Measurements from ENCODE around the gene CACNA1C. TPM values are rescaled to one million over a fixed set of nuclear protein-coding genes. Genes with fewer than 3 reads are reported as not detected.

CACNA1C gene
- total RNA-seq, 1 experiment from 2014 or later = 1.1 TPM

- Histone ChIP-seq H4K91ac (ENCODE audit: insufficient read length, low read depth, low read length) (no peak overlapping the region), H3K79me1 (ENCODE audit: insufficient read depth, low read depth, low read length, poor library complexity, severe bottlenecking) (no peaks in the 10 kb centered on the region), H3T11ph (ENCODE audit: low read length) (no peak overlapping the region), H2BK12ac (ENCODE audit: insufficient read length, low read depth, low read length) (no peak overlapping the region), H2BK120ac (ENCODE audit: low read depth, low read length, poor library complexity, severe bottlenecking) (no peak overlapping the region), H3K4me2 (ENCODE audit: insufficient read depth, insufficient read length, low read length) (no peak overlapping the region), H3K4ac (ENCODE audit: low read depth, low read length) (no peak overlapping the region), H3K27ac (ENCODE audit: insufficient read length, low read depth, low read length) (no peak overlapping the region), H3K56ac (ENCODE audit: insufficient read length, low read depth, low read length) (no peak overlapping the region), H3K18ac (ENCODE audit: insufficient read length, low read depth, low read length) (no peak overlapping the region), H3K9me3 (ENCODE audit: control insufficient read depth, low read depth, low read length) (no peaks in the 10 kb centered on the region), H3K14ac (ENCODE audit: insufficient read depth, low read length) (no peak overlapping the region), H4K5ac (ENCODE audit: insufficient read length, low read depth, low read length) (no peak overlapping the region), H4K20me1 (ENCODE audit: control insufficient read depth, insufficient read depth, insufficient read length) (no peaks in the 10 kb centered on the region), H2BK20ac (ENCODE audit: low read depth, low read length, poor library complexity, severe bottlenecking) (no peak overlapping the region), H3K27me3 (ENCODE audit: insufficient read depth, low read length) (no peaks in the 10 kb centered on the region), H3K79me2 (ENCODE audit: insufficient read depth, low read length) (no peaks in the 10 kb centered on the region), H2AK5ac (ENCODE audit: insufficient read length, low read length) (no peak overlapping the region), H2BK5ac (ENCODE audit: insufficient read length, low read length) (no peak overlapping the region), H2AFZ (ENCODE audit: low read length) (no peak overlapping the region), H2BK15ac (ENCODE audit: low read depth, low read length) (no peak overlapping the region), H4K8ac (replicated peaks; ENCODE audit: insufficient read length, low read depth, low read length) (no peak overlapping the region), H3K4me1 (ENCODE audit: insufficient read depth, low read length) (no peaks in the 10 kb centered on the region), H3K9ac (ENCODE audit: extremely low read depth, insufficient read length, low read length) (no peak overlapping the region), H3K23me2 (ENCODE audit: insufficient read length, low read depth, low read length, poor library complexity, severe bottlenecking) (no peaks in the 10 kb centered on the region), H3K23ac (ENCODE audit: insufficient read length, low read depth, low read length) (no peak overlapping the region)
- no peak overlapping the region for H3K4me3 Mint-ChIP-seq
- peaks cover under 1 to 4% of the 10 kb centered on the region in 2 experiments; a peak in 1 of 4 replicates for H3K4me1 Mint-ChIP-seq
- TF ChIP-seq CTCF (conservative IDR thresholded peaks at IDR 0.05) = no peak
- no peak overlapping the region; a peak in 1 of 7 replicates for H3K27ac Mint-ChIP-seq
- H3K27me3 Mint-ChIP-seq (ENCODE audit: low read depth) = no peaks in the 10 kb centered on the region
- no peaks in the 10 kb centered on the region; a peak in 1 of 7 replicates for H3K36me3 Mint-ChIP-seq (ENCODE audit: insufficient read depth in 1 of 3, low read depth in 3 of 3)
- no peaks in the 10 kb centered on the region for H3K9me3 Mint-ChIP-seq
- no peak for DNase-seq
- WGBS (ENCODE audit: extremely low coverage, insufficient read length, low lambda C conversion rate) = no CpG with 5 or more reads among the region's 7 CpGs
Observed at GRCh38 chr12:2117541-2117940, 64.8 kb downstream of the CACNA1C start.

Data from H9 (cell line).